LoVo (cell line): ENCODE data around the gene ZFP3.
"Not testable (repeated sequence)": the region's sequence is repeated elsewhere in the genome, so short reads cannot be mapped to it uniquely, and the experiment has no call there.

Source experiments
- DNase-seq: peaks from one replicate; pipeline ENCODE4 v3.0.0-alpha.2; 2016; ENCODE audit warnings: low spot score

Gene ZFP3

GRCh38 chr17:5138616-5139457, 60.6 kb downstream of the ZFP3 start:
- DNase-seq: no peak

- no peak for DNase-seq
Measured at GRCh38 chr17:5139458-5139732, 61.1 kb downstream of the ZFP3 start.

GRCh38 chr17:5142877-5143276, 64.6 kb downstream of the ZFP3 start:
- DNase-seq: not testable (repeated sequence)
